Renal pelvis (tissue), 12 donors: ENCODE data around the gene MYH4. TPM values are rescaled to one million over a fixed set of nuclear protein-coding genes. Genes with fewer than 3 reads are reported as not detected.

ENCODE experiments used
- DNase-seq: peaks from one replicate; pipeline ENCODE4 v3.0.0-alpha.2; 2013
- long read RNA-seq, 16 experiments: transcript quantifications; one replicate each; lab custom pipeline, GENCODE V29; 2026
- polyA plus RNA-seq, 3 donors: library from polyadenylated mRNA; unstranded; fragments of 120-200 nt; gene quantifications; one replicate each; pipeline ENCODE4 v1.2.1, GENCODE V29; 2013; ENCODE audit not compliant: insufficient read length in 3 of 3

The MYH4 gene
- under 1 TPM; 0.03 to 0.21 (median 0.21) TPM for polyA plus RNA-seq
- long read RNA-seq, donor 1: 0 reads
- long read RNA-seq, donor 2: 0 reads
- long read RNA-seq, donor 3: 0 reads
- long read RNA-seq, donor 4: 0 reads
- long read RNA-seq, donor 5: 0 reads
- long read RNA-seq, donor 6: 0 reads
- long read RNA-seq, donor 7: 0 reads
- long read RNA-seq, donor 8: 0 reads
- long read RNA-seq, donor 9: 0 reads
- long read RNA-seq, donor 10: 0 reads
- long read RNA-seq, donor 11: 0 reads
- long read RNA-seq, donor 12: 0 reads
- long read RNA-seq, donor 13: 0 reads
- long read RNA-seq, donor 14: 0 reads
- long read RNA-seq, donor 15: 0 reads
- long read RNA-seq, donor 16: 0 reads

GRCh38 chr17:10469459-10469858, at the start of gene MYH4:
Gene MYH4, minus strand, starts transcription at chr17:10469559. Its CDS starts 2,814 bp downstream, at chr17:10466745.
- DNase-seq: no peak

GRCh38 chr17:10518271-10519037, 49.1 kb upstream of the MYH4 start, which contains the start of gene MYH1:
Gene MYH1, minus strand, starts transcription at chr17:10518542. Its CDS starts 1,900 bp downstream, at chr17:10516642.
- DNase-seq: no peak

GRCh38 chr17:10516638-10517037, 47.3 kb upstream of the MYH4 start:
- no peak for DNase-seq

- no peak for DNase-seq
Observed at GRCh38 chr17:10516065-10516464, 46.7 kb upstream of the MYH4 start.

GRCh38 chr17:10513299-10514067, 44.1 kb upstream of the MYH4 start:
- no peak for DNase-seq

- DNase-seq: no peak
Observed at GRCh38 chr17:10512856-10513255, 43.5 kb upstream of the MYH4 start.

GRCh38 chr17:10499950-10500349, 30.6 kb upstream of the MYH4 start:
- DNase-seq: no peak

GRCh38 chr17:10492004-10492403, 22.6 kb upstream of the MYH4 start:
- no peak for DNase-seq

GRCh38 chr17:10482252-10482651, 12.9 kb upstream of the MYH4 start:
- no peak for DNase-seq

GRCh38 chr17:10477701-10478100, 8.3 kb upstream of the MYH4 start:
- DNase-seq: no peak

GRCh38 chr17:10474536-10474935, 5.2 kb upstream of the MYH4 start:
- DNase-seq: no peak

GRCh38 chr17:10471858-10472257, 2.5 kb upstream of the MYH4 start:
- no peak for DNase-seq

- DNase-seq: no peak
Observed at GRCh38 chr17:10463402-10463801, 6.0 kb downstream of the MYH4 start.

GRCh38 chr17:10460062-10460461, 9.3 kb downstream of the MYH4 start:
- DNase-seq: no peak

- peak; percentile 46 for DNase-seq
Observed at GRCh38 chr17:10458701-10459100, 10.7 kb downstream of the MYH4 start.

- no peak for DNase-seq
Observed at GRCh38 chr17:10457952-10458351, 11.4 kb downstream of the MYH4 start.

- DNase-seq: no peak
Observed at GRCh38 chr17:10447026-10447931, 22.1 kb downstream of the MYH4 start.

GRCh38 chr17:10439816-10440215, 29.5 kb downstream of the MYH4 start:
- no peak for DNase-seq

- no peak for DNase-seq
Observed at GRCh38 chr17:10435096-10435495, 34.3 kb downstream of the MYH4 start.

- DNase-seq: no peak
Observed at GRCh38 chr17:10429421-10430045, 39.8 kb downstream of the MYH4 start.

- no peak for DNase-seq
Observed at GRCh38 chr17:10428781-10429180, 40.6 kb downstream of the MYH4 start.
